WTC11 (cell line): Measurements from ENCODE around the gene SLC22A13. TPM values are rescaled to one million over a fixed set of nuclear protein-coding genes. Genes with fewer than 3 reads are reported as not detected.

Source experiments
- ATAC-seq: fragments of 200-7000 bp; cut with Tn5 transposase; 2 replicates; pipeline ENCODE4 v1.10.0; 2021; ENCODE audit warnings: mild to moderate bottlenecking, moderate library complexity
- CTCF ChIA-PET: fragments of 300-600 bp; sonication (Branson Sonifier 250); formaldehyde crosslinking; loops from one replicate; lab custom pipeline; 2021; ENCODE audit warnings: antibody characterized with exemption; lab: Charles Lee
- POLR2A ChIA-PET: fragments of 350-600 bp; sonication (Branson Sonifier 250); formaldehyde crosslinking; loops from one replicate; lab custom pipeline; 2021; ENCODE audit warnings: antibody characterized with exemption; lab: Charles Lee
- DNase-seq: peaks from one replicate; pipeline ENCODE4 v3.0.0; 2021; ENCODE audit warnings: low spot score
- H3K27ac Mint-ChIP-seq: 2 replicates; pipeline ENCODE4 v1.8.0; 2021; ENCODE audit warnings: mixed read lengths
- H3K27me3 Mint-ChIP-seq: 2 replicates; pipeline ENCODE4 v1.8.0; 2021; ENCODE audit warnings: low read depth, mild to moderate bottlenecking, moderate library complexity, mixed read lengths
- H3K36me3 Mint-ChIP-seq: 2 replicates; pipeline ENCODE4 v1.8.0; 2021; ENCODE audit warnings: mixed read lengths
- H3K4me1 Mint-ChIP-seq: 2 replicates; pipeline ENCODE4 v1.8.0; 2022; ENCODE audit warnings: mixed read lengths
- H3K4me3 Mint-ChIP-seq: 2 replicates; pipeline ENCODE4 v1.8.0; 2021; ENCODE audit warnings: mild to moderate bottlenecking, moderate library complexity, mixed read lengths
- H3K9me3 Mint-ChIP-seq: 2 replicates; pipeline ENCODE4 v1.8.0; 2021; ENCODE audit warnings: mixed read lengths
- ATF1 ChIP-seq: sonication (generic); formaldehyde crosslinking; IDR thresholded peaks from 2 replicates; pipeline ENCODE4 v1.8.1; 2023; ENCODE audit warnings: mild to moderate bottlenecking, moderate library complexity, missing genetic modification reagents
- CBFB ChIP-seq: sonication (generic); formaldehyde crosslinking; IDR thresholded peaks from 2 replicates; pipeline ENCODE4 v1.8.1; 2022; ENCODE audit warnings: mild to moderate bottlenecking, low read depth, missing genetic modification reagents
- EMX1 ChIP-seq: fragments of 250-450 bp; sonication (Bioruptor Pico); IDR thresholded peaks from 2 replicates; pipeline ENCODE4 v1.8.0; 2021; ENCODE audit warnings: mild to moderate bottlenecking
- GTF2I ChIP-seq: fragments of 250-450 bp; sonication (Bioruptor Pico); conservative IDR thresholded peaks from 2 replicates; pipeline ENCODE4 v1.4.0; 2021; ENCODE audit warnings: mild to moderate bottlenecking
- KAT7 ChIP-seq: sonication (generic); formaldehyde crosslinking; IDR thresholded peaks from 2 replicates; pipeline ENCODE4 v1.8.1; 2023; ENCODE audit warnings: missing genetic modification reagents, mild to moderate bottlenecking, borderline replicate concordance
- MXD4 ChIP-seq: fragments of 250-450 bp; sonication (Bioruptor Pico); IDR thresholded peaks from 2 replicates; pipeline ENCODE4 v1.8.0; 2021; ENCODE audit warnings: mild to moderate bottlenecking, moderate library complexity, borderline replicate concordance
- NR3C1 ChIP-seq: sonication (generic); formaldehyde crosslinking; conservative IDR thresholded peaks from 2 replicates; pipeline ENCODE4 v1.8.1; 2023; ENCODE audit warnings: low read depth, mild to moderate bottlenecking, missing genetic modification reagents
- TCF7 ChIP-seq: sonication (generic); formaldehyde crosslinking; IDR thresholded peaks from 2 replicates; pipeline ENCODE4 v1.8.0; 2022; ENCODE audit warnings: mild to moderate bottlenecking, low read depth, missing genetic modification reagents, moderate library complexity
- TEAD4 ChIP-seq: sonication (generic); formaldehyde crosslinking; IDR thresholded peaks from 2 replicates; pipeline ENCODE4 v1.8.0; 2022; ENCODE audit warnings: mild to moderate bottlenecking, missing genetic modification reagents
- ZNF219 ChIP-seq: sonication (generic); formaldehyde crosslinking; IDR thresholded peaks from 2 replicates; pipeline ENCODE4 v1.8.0; 2023; ENCODE audit warnings: missing genetic modification reagents, mild to moderate bottlenecking, borderline replicate concordance
- ZNF263 ChIP-seq: sonication (generic); formaldehyde crosslinking; IDR thresholded peaks from 2 replicates; pipeline ENCODE4 v1.8.1; 2022; ENCODE audit warnings: low read depth, mild to moderate bottlenecking, moderate library complexity, missing genetic modification reagents
- ZNF317 ChIP-seq: sonication (generic); formaldehyde crosslinking; IDR thresholded peaks from 2 replicates; pipeline ENCODE4 v1.8.1; 2023; ENCODE audit warnings: low read depth, mild to moderate bottlenecking, moderate library complexity, missing genetic modification reagents, borderline replicate concordance
- ZNF416 ChIP-seq: fragments of 250-450 bp; sonication (Bioruptor Pico); IDR thresholded peaks from 2 replicates; pipeline ENCODE4 v1.9.0; 2021; ENCODE audit warnings: mild to moderate bottlenecking, inconsistent platforms
- ZNF671 ChIP-seq: fragments of 250-450 bp; sonication (Bioruptor Pico); IDR thresholded peaks from 2 replicates; pipeline ENCODE4 v1.8.0; 2021; ENCODE audit warnings: mild to moderate bottlenecking
- total RNA-seq: library from RNA; stranded (reverse); gene quantifications from 3 replicates; pipeline ENCODE4 v1.2.3, GENCODE V29; 2021
- TF ChIP-seq, protein P1 (sequence below): sonication (generic); formaldehyde crosslinking; IDR thresholded peaks from 2 replicates; pipeline ENCODE4 v1.8.1; 2023; ENCODE audit warnings: mild to moderate bottlenecking, missing genetic modification reagents
- TF ChIP-seq, protein P2 (sequence below): sonication (generic); formaldehyde crosslinking; IDR thresholded peaks from 2 replicates; pipeline ENCODE4 v1.8.1; 2022; ENCODE audit warnings: low read depth, mild to moderate bottlenecking, moderate library complexity, missing genetic modification reagents, borderline replicate concordance
- TF ChIP-seq, protein P3 (sequence below): fragments of 250-450 bp; sonication (Bioruptor Pico); IDR thresholded peaks from 2 replicates; pipeline ENCODE4 v1.8.0; 2021; ENCODE audit warnings: mild to moderate bottlenecking
- TF ChIP-seq, protein P4 (sequence below): sonication (generic); formaldehyde crosslinking; IDR thresholded peaks from 2 replicates; pipeline ENCODE4 v1.8.1; 2022; ENCODE audit warnings: mild to moderate bottlenecking, moderate library complexity, missing genetic modification reagents
- TF ChIP-seq, protein P5 (sequence below): fragments of 250-450 bp; sonication (Bioruptor Pico); IDR thresholded peaks from 2 replicates; pipeline ENCODE4 v2.1.2; 2022; ENCODE audit warnings: mild to moderate bottlenecking, moderate library complexity

SLC22A13 gene
- total RNA-seq, 1 experiment from 2014 or later, result 0.42 TPM

DNA sequence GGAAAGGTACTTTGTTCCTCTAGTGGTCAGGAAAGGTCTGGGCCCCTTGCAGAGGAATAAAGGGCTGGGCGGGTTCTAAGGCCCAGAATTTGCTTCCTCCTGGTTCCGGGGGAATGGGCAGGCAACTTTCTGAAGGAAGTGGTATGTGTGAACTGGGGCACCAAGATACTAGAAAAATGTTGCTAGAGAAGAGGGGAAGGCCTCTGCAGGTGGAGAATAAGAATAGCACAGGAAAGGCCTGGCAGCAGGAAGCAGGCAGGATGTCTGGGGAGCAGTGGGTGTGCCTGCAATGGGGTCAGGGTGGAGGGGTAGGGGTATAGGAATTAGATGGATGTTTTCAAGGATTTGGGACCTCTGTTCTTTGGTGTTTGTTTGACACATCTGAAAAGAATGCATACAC, 2.0 kb downstream of the SLC22A13 start (continued):
- TF ChIP-seq NR3C1 (no peak), ZNF317 (CRISPR knock-in tag) (no peak), ZNF263 (no peak)
- TF ChIP-seq, protein P1, sequence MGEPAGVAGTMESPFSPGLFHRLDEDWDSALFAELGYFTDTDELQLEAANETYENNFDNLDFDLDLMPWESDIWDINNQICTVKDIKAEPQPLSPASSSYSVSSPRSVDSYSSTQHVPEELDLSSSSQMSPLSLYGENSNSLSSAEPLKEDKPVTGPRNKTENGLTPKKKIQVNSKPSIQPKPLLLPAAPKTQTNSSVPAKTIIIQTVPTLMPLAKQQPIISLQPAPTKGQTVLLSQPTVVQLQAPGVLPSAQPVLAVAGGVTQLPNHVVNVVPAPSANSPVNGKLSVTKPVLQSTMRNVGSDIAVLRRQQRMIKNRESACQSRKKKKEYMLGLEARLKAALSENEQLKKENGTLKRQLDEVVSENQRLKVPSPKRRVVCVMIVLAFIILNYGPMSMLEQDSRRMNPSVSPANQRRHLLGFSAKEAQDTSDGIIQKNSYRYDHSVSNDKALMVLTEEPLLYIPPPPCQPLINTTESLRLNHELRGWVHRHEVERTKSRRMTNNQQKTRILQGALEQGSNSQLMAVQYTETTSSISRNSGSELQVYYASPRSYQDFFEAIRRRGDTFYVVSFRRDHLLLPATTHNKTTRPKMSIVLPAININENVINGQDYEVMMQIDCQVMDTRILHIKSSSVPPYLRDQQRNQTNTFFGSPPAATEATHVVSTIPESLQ (CRISPR knock-in tag), result no peak

DNA sequence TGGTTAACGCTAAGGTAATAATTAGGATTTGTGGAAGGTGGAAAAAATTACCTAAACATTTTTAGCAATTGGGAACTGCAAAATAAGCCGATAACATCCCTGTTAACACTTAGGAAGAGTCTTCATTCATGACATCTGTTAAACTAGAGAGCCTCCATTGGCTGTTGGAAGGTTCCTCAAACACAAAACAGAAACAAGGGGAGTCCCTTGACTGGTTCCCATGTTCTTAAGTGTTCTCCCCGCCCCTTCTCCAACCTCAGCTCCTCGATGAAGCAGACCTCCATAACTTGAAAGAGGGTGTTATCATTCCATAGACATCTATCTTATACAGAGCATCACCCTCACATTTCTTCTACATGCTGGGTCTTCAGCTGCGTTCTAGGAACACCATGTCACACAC, 2.5 kb downstream of the SLC22A13 start:
- Mint-ChIP-seq H3K4me1 (peaks cover 27% of the 10 kb centered on the region), H3K4me3 (no peak overlapping the region), H3K27ac (no peak overlapping the region), H3K9me3 (no peaks in the 10 kb centered on the region; the same call in 1 of the 2 replicates), H3K27me3 (no peaks in the 10 kb centered on the region), H3K36me3 (no peaks in the 10 kb centered on the region)
- ChIA-PET POLR2A (no interaction called here), CTCF (no interaction called here)
- TF ChIP-seq, protein P2, sequence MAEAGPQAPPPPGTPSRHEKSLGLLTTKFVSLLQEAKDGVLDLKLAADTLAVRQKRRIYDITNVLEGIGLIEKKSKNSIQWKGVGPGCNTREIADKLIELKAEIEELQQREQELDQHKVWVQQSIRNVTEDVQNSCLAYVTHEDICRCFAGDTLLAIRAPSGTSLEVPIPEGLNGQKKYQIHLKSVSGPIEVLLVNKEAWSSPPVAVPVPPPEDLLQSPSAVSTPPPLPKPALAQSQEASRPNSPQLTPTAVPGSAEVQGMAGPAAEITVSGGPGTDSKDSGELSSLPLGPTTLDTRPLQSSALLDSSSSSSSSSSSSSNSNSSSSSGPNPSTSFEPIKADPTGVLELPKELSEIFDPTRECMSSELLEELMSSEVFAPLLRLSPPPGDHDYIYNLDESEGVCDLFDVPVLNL (CRISPR knock-in tag), result no peak
- TF ChIP-seq, protein P3, sequence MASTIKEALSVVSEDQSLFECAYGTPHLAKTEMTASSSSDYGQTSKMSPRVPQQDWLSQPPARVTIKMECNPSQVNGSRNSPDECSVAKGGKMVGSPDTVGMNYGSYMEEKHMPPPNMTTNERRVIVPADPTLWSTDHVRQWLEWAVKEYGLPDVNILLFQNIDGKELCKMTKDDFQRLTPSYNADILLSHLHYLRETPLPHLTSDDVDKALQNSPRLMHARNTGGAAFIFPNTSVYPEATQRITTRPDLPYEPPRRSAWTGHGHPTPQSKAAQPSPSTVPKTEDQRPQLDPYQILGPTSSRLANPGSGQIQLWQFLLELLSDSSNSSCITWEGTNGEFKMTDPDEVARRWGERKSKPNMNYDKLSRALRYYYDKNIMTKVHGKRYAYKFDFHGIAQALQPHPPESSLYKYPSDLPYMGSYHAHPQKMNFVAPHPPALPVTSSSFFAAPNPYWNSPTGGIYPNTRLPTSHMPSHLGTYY (CRISPR knock-in tag), result no peak
- TF ChIP-seq ZNF671 (no peak), MXD4 (CRISPR knock-in tag) (no peak), CBFB (CRISPR knock-in tag) (no peak), NR3C1 (no peak), ZNF263 (no peak), ZNF317 (CRISPR knock-in tag) (no peak), ZNF416 (CRISPR knock-in tag) (no peak), TEAD4 (no peak), GTF2I (no peak), ATF1 (CRISPR knock-in tag) (no peak), EMX1 (no peak), TCF7 (CRISPR knock-in tag) (no peak), ZNF219 (CRISPR knock-in tag) (no peak), KAT7 (CRISPR knock-in tag) (no peak)
- TF ChIP-seq, protein P4, sequence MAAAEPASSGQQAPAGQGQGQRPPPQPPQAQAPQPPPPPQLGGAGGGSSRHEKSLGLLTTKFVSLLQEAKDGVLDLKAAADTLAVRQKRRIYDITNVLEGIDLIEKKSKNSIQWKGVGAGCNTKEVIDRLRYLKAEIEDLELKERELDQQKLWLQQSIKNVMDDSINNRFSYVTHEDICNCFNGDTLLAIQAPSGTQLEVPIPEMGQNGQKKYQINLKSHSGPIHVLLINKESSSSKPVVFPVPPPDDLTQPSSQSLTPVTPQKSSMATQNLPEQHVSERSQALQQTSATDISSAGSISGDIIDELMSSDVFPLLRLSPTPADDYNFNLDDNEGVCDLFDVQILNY (CRISPR knock-in tag), result no peak
- TF ChIP-seq, protein P1 (CRISPR knock-in tag), result no peak
- TF ChIP-seq, protein P5, sequence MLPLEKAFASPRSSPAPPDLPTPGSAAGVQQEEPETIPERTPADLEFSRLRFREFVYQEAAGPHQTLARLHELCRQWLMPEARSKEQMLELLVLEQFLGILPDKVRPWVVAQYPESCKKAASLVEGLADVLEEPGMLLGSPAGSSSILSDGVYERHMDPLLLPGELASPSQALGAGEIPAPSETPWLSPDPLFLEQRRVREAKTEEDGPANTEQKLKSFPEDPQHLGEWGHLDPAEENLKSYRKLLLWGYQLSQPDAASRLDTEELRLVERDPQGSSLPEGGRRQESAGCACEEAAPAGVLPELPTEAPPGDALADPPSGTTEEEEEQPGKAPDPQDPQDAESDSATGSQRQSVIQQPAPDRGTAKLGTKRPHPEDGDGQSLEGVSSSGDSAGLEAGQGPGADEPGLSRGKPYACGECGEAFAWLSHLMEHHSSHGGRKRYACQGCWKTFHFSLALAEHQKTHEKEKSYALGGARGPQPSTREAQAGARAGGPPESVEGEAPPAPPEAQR, result no peak
- ATAC-seq (no peak), DNase-seq (no peak)
